ENCODE results near the gene JPT1. TPM values are rescaled to one million over a fixed set of nuclear protein-coding genes. Genes with fewer than 3 reads are reported as not detected.
A peak's percentile ranks its signal among the peaks of the same experiment; 100 is the strongest.

The JPT1 gene
- polyA plus RNA-seq, 1 experiment = 89.8 TPM

DNA sequence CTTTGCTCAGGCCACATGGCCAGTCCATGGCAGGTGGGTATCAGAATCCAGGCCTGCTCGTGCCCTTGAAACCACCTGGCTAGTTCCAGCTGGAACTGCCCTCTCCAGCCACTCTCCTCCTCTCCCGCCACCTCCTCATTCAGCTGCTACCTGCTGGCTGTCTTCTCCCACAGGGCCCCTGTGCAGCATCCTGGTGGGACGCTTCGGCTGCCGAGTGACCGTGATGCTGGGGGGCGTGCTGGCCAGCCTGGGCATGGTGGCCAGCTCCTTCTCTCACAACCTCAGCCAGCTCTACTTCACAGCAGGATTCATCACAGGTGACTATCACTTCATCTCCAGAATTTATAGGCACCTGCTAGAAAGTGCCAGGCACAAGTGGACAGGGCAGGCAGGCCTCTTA lies 56.4 kb downstream of the JPT1 start:
- DNase-seq (ENCODE audit: low read depth, low spot score) = no peak
- H3K9me3 ChIP-seq (ENCODE audit: control insufficient read depth, insufficient read depth, low read length) = peaks cover 3% of the 10 kb centered on the region; the same call in 1 of the 2 replicates
- no peak overlapping the region for H3K27ac ChIP-seq (ENCODE audit: low read depth, low read length)
- TF ChIP-seq, protein P1, sequence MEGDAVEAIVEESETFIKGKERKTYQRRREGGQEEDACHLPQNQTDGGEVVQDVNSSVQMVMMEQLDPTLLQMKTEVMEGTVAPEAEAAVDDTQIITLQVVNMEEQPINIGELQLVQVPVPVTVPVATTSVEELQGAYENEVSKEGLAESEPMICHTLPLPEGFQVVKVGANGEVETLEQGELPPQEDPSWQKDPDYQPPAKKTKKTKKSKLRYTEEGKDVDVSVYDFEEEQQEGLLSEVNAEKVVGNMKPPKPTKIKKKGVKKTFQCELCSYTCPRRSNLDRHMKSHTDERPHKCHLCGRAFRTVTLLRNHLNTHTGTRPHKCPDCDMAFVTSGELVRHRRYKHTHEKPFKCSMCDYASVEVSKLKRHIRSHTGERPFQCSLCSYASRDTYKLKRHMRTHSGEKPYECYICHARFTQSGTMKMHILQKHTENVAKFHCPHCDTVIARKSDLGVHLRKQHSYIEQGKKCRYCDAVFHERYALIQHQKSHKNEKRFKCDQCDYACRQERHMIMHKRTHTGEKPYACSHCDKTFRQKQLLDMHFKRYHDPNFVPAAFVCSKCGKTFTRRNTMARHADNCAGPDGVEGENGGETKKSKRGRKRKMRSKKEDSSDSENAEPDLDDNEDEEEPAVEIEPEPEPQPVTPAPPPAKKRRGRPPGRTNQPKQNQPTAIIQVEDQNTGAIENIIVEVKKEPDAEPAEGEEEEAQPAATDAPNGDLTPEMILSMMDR (IDR thresholded peaks at IDR 0.05; ENCODE audit: low read depth, low read length) = no peak
- no peak overlapping the region for H3K4me3 ChIP-seq (ENCODE audit: low read depth, low read length)
- H3K27me3 ChIP-seq (ENCODE audit: control insufficient read depth, insufficient read depth, low read length) = no peaks in the 10 kb centered on the region
- CTCF ChIA-PET = interaction anchor here (3.2 kb wide), 1 partner anchor 16 kb away, joined by 13 read pairs; no protein-coding TSS in a partner anchor
- POLR2A ChIA-PET = no interaction called here

DNA sequence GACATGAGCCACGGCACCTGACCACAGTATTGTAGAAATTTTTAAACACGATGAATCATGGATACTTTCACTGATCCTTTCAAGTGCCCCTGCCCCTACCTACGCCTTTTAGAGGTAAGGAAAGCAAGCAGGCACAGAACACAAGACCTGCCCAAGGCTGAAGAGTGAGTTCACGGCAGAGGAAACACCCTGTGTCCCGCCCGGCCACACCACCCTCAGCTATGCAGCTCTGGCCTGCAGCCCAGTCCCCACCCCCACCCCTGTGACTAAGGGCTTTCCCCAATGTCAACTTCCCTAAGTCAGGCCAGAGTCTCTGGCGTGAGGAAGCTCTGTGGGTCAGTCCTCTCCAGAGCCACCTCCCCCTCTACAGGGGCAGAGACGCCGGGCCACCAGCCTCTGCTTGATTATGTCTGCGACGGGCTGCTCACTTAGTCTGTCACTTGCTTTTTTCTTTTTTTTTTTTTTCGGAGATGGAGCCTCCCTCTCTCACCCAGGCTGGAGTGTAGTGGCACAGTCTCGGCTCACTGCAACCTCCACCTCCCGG lies 58.2 kb downstream of the JPT1 start:
- H3K9me3 ChIP-seq (ENCODE audit: control insufficient read depth, insufficient read depth, low read length) = peaks cover 3% of the 10 kb centered on the region; the same call in 1 of the 2 replicates
- POLR2A ChIA-PET = interaction anchor here (0.6 to 1.2 kb wide), 4 partner anchors 9 to 47 kb away, joined by 3 to 5 read pairs (median 4); partner anchors contain the start of genes ARMC7 and SLC16A5
- DNase-seq (ENCODE audit: low read depth, low spot score) = no peak
- CTCF ChIA-PET = interaction anchor here (0.6 to 3.2 kb wide), 3 partner anchors 10 to 39 kb away, joined by 4 to 13 read pairs (median 10); no protein-coding TSS in a partner anchor
- H3K4me3 ChIP-seq (ENCODE audit: low read depth, low read length) = no peak overlapping the region
- H3K27ac ChIP-seq (ENCODE audit: low read depth, low read length) = peak overlapping the region; percentile 21
- no peaks in the 10 kb centered on the region for H3K27me3 ChIP-seq (ENCODE audit: control insufficient read depth, insufficient read depth, low read length)
- TF ChIP-seq, protein P1 (IDR thresholded peaks at IDR 0.05; ENCODE audit: low read depth, low read length) = no peak

DNA sequence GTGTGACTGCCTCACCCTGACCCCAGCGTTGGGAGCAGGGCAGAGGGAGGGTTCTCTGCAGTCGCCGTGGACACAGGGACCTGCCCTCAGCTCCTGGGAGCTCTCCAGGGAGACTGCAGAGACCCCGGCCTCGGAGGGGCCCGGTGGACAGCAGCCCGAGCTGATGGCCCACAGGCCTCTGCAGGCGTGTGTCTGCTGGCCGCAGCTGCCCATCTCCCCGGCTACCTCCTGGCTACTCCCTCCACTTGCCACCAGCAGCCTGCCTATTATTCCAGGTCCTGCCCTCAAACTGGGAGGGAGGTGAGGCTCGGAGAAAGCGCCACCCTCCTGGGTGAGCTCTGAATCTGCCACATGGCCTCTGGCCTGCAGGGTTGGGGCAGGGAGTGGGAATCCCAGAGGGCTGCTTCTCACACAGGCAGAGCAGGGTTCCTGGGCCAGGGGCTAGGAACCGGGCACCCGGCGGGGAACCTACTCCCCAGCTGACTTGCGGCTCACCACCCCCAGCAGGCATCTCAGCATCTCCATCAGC lies 59.4 kb downstream of the JPT1 start:
- Histone ChIP-seq H3K4me3 (ENCODE audit: low read depth, low read length) (no peak overlapping the region), H3K27ac (ENCODE audit: low read depth, low read length) (no peak overlapping the region), H3K9me3 (ENCODE audit: control insufficient read depth, insufficient read depth, low read length) (peaks cover 3% of the 10 kb centered on the region; the same call in 1 of the 2 replicates), H3K27me3 (ENCODE audit: control insufficient read depth, insufficient read depth, low read length) (no peaks in the 10 kb centered on the region)
- ChIA-PET CTCF (interaction anchor here (1.6 to 2.6 kb wide), 3 partner anchors 10 to 19 kb away, joined by 6 to 10 read pairs (median 9); no protein-coding TSS in a partner anchor), POLR2A (interaction anchor here (0.6 to 1.2 kb wide), 2 partner anchors 15 to 17 kb away, joined by 3 to 4 read pairs; partner anchors contain the start of gene ARMC7)
- TF ChIP-seq, protein P1 (IDR thresholded peaks at IDR 0.05; ENCODE audit: low read depth, low read length) = no peak
- no peak for DNase-seq (ENCODE audit: low read depth, low spot score)

DNA sequence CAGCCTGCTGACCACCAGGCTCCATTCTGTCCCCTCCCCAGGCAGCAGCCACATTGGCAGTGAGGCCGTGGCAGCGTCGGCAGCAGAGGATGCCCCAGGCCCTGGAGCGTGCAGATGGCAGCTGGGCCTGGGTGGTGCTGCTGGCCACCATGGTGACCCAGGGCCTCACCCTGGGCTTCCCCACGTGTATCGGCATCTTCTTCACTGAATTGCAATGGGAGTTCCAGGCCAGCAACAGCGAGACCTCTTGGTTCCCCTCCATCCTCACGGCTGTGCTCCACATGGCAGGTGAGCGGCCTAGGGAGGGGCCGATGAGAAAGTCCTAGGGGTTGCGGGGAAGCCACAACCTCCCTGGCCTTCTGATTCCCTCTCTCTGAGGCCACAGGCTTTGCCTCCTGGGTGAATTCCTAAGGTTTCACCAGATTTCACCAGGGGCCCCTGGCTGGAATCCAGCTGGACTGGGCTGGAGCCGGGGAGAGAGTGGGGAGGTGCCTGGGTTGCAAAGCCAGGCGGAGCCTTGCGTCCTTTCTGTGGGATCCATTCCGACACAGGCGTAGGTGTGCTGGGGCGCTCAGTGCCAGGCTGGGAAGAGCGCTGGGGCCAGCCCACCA lies 60.7 kb downstream of the JPT1 start:
- TF ChIP-seq, protein P1 (IDR thresholded peaks at IDR 0.05; ENCODE audit: low read depth, low read length) = no peak
- POLR2A ChIA-PET = no interaction called here
- no peak for DNase-seq (ENCODE audit: low read depth, low spot score)
- Histone ChIP-seq H3K4me3 (ENCODE audit: low read depth, low read length) (no peak overlapping the region), H3K27me3 (ENCODE audit: control insufficient read depth, insufficient read depth, low read length) (no peaks in the 10 kb centered on the region), H3K9me3 (ENCODE audit: control insufficient read depth, insufficient read depth, low read length) (peaks cover 3% of the 10 kb centered on the region; the same call in 1 of the 2 replicates), H3K27ac (ENCODE audit: low read depth, low read length) (no peak overlapping the region)
- CTCF ChIA-PET = interaction anchor here (1.6 kb wide), 2 partner anchors 11 to 20 kb away, joined by 6 to 9 read pairs; no protein-coding TSS in a partner anchor
